HepG2 (cell line): ENCODE results near the gene PDPR. TPM values are rescaled to one million over a fixed set of nuclear protein-coding genes. Genes with fewer than 3 reads are reported as not detected.
"Not testable (repeated sequence)": the region's sequence is repeated elsewhere in the genome, so short reads cannot be mapped to it uniquely, and the experiment has no call there.

Experiments
- ATAC-seq: fragments of 200-7000 bp; cut with Tn5 transposase; 3 replicates; pipeline ENCODE4 v1.9.1; 2020; ENCODE audit warnings: mild to moderate bottlenecking, moderate library complexity
- BruUV-seq: library from RNA; stranded (reverse); fragments of 400-500 nt; replicated peaks from 2 replicates; lab custom pipeline; 2021; lab: Mats Ljungman, UMichigan
- CTCF ChIA-PET: fragments of 300-600 bp; formaldehyde crosslinking; extraction: SDS; loops from one replicate; lab custom pipeline; 2021; ENCODE audit warnings: low total read pairs, inconsistent platforms, low intra/inter-chr PET ratio; lab: Yijun Ruan, JAX
- POLR2A ChIA-PET: fragments of 350-600 bp; sonication (Branson Sonifier 250); formaldehyde crosslinking; loops from one replicate; lab custom pipeline; 2020; ENCODE audit warnings: antibody characterized with exemption, inconsistent platforms; lab: Yijun Ruan, JAX
- DNase-seq: peaks from one replicate; pipeline ENCODE4 v3.0.0-alpha.2; 2015; ENCODE audit warnings: low spot score
- FAIRE-seq: peaks from 3 replicates; lab custom pipeline; 2011; peaks lifted over from hg19 to GRCh38; lab: Jason Lieb, UNC
- H2AFZ ChIP-seq: one replicate; pipeline ENCODE4 v1.6.1; 2011; ENCODE audit warnings: low read length, inconsistent platforms
- H3K27ac ChIP-seq: fragments of 300-600 bp; 3 replicates; pipeline ENCODE4 v1.8.0; 2011; ENCODE audit warnings: mixed run types, mild to moderate bottlenecking, mixed read lengths, low read length, inconsistent platforms; ENCODE audit not compliant: insufficient read depth; ENCODE audit errors: extremely low read length
- H3K27me3 ChIP-seq, 2 experiments: fragments of 200-600 bp in 1 of 2; 2 replicates in 1 of 2; 3 replicates in 1 of 2; pipeline versions ENCODE4 v1.6.0 to v1.8.0; 2011; ENCODE audit warnings: low read length in 2 of 2, mild to moderate bottlenecking in 2 of 2, moderate library complexity in 2 of 2, inconsistent platforms in 1 of 2; ENCODE audit not compliant: insufficient read depth in 2 of 2, control insufficient read depth in 1 of 2
- H3K36me3 ChIP-seq, 2 experiments: fragments of 200-600 bp in 1 of 2; replicated peaks in 1 of 2; 2 replicates in 1 of 2; 3 replicates in 1 of 2; pipeline versions ENCODE4 v1.5.1 to v1.8.0; 2011; ENCODE audit warnings: low read length in 2 of 2, inconsistent platforms in 1 of 2; ENCODE audit not compliant: insufficient read depth in 2 of 2, control insufficient read depth in 1 of 2
- H3K4me1 ChIP-seq: 2 replicates; pipeline ENCODE4 v1.5.1; 2012; ENCODE audit warnings: low read length, inconsistent platforms; ENCODE audit not compliant: insufficient read depth
- H3K4me2 ChIP-seq: 2 replicates; pipeline ENCODE4 v1.6.0; 2011; ENCODE audit warnings: low read depth, low read length, inconsistent platforms
- H3K4me3 ChIP-seq, 3 experiments: fragments of 200-600 bp in 1 of 3; sonication (generic), shearing (Covaris generic) in 1 of 3; replicated peaks in 1 of 3; 2 replicates each; pipeline ENCODE4 v1.5.1; 2011 to 2016; ENCODE audit warnings: low read length in 3 of 3, inconsistent platforms in 2 of 3, low read depth in 2 of 3, mild to moderate bottlenecking in 2 of 3, control low read depth in 1 of 3, mixed read lengths in 1 of 3; ENCODE audit not compliant: insufficient read depth in 1 of 3
- H3K79me2 ChIP-seq: one replicate; pipeline ENCODE4 v1.6.1; 2011; ENCODE audit warnings: low read length, inconsistent platforms; ENCODE audit not compliant: insufficient read depth
- H3K9ac ChIP-seq: 2 replicates; pipeline ENCODE4 v1.6.0; 2011; ENCODE audit warnings: mild to moderate bottlenecking, low read depth, low read length, inconsistent platforms; ENCODE audit not compliant: insufficient read depth
- H3K9me3 ChIP-seq: 2 replicates; pipeline ENCODE4 v1.5.1; 2012; ENCODE audit warnings: mild to moderate bottlenecking, low read length
- H4K20me1 ChIP-seq: 2 replicates; pipeline ENCODE4 v1.6.0; 2011; ENCODE audit warnings: inconsistent platforms, mild to moderate bottlenecking, low read length, moderate library complexity; ENCODE audit not compliant: insufficient read depth
- AGO2 ChIP-seq: fragments of 200-400 bp; formaldehyde crosslinking; optimal IDR thresholded peaks from 2 replicates; pipeline ENCODE3; 2017; ENCODE audit warnings: mild to moderate bottlenecking, low read depth, low read length, moderate library complexity
- FOXC1 ChIP-seq: sonication (generic); formaldehyde crosslinking; IDR thresholded peaks from 2 replicates; pipeline ENCODE4 v1.8.0; 2022; ENCODE audit warnings: mild to moderate bottlenecking, missing genetic modification reagents, borderline replicate concordance
- FOXK1 ChIP-seq: sonication (generic); formaldehyde crosslinking; IDR thresholded peaks from 2 replicates; pipeline ENCODE4 v1.4.0; 2020; ENCODE audit warnings: low read depth, missing genetic modification reagents, borderline replicate concordance
- GATAD2A ChIP-seq: IDR thresholded peaks from 2 replicates; pipeline ENCODE4 v1.6.1; 2016
- HDAC1 ChIP-seq: sonication (generic); formaldehyde crosslinking; IDR thresholded peaks from 2 replicates; pipeline ENCODE4 v1.5.1; 2020; ENCODE audit warnings: mild to moderate bottlenecking, missing genetic modification reagents
- HNF1A ChIP-seq, 2 experiments: sonication (generic) in 1 of 2; formaldehyde crosslinking in 1 of 2; IDR thresholded peaks; 2 replicates each; pipeline versions ENCODE4 v1.4.0 to v1.6.1; 2016 to 2020; ENCODE audit warnings: borderline replicate concordance in 1 of 2, low read depth in 1 of 2, mild to moderate bottlenecking in 1 of 2, missing genetic modification reagents in 1 of 2
- KDM2A ChIP-seq: sonication (generic); formaldehyde crosslinking; IDR thresholded peaks from 2 replicates; pipeline ENCODE4 v1.4.0; 2020; ENCODE audit warnings: low read depth, missing genetic modification reagents, borderline replicate concordance
- KMT2B ChIP-seq: IDR thresholded peaks from 2 replicates; pipeline ENCODE4 v1.6.1; 2016; ENCODE audit warnings: missing genetic modification reagents, missing compliant biosample characterization
- MTF2 ChIP-seq: sonication (generic); formaldehyde crosslinking; IDR thresholded peaks from 2 replicates; pipeline ENCODE4 v1.5.0; 2020; ENCODE audit warnings: missing genetic modification reagents, borderline replicate concordance
- MXD3 ChIP-seq: IDR thresholded peaks from 2 replicates; pipeline ENCODE4 v1.6.1; 2016; ENCODE audit warnings: mild to moderate bottlenecking, missing biosample characterization, missing genetic modification reagents
- REPIN1 ChIP-seq: sonication (generic); formaldehyde crosslinking; IDR thresholded peaks from 2 replicates; pipeline ENCODE4 v1.8.0; 2022; ENCODE audit warnings: missing genetic modification reagents, low read depth, mild to moderate bottlenecking, borderline replicate concordance
- WGBS: methylation state at CpG from one replicate; pipeline ENCODE4 v1.1.6; 2017; ENCODE audit warnings: low lambda C conversion rate; 5-methylcytosine and 5-hydroxymethylcytosine counted together
- in situ Hi-C: cut with HindIII; loops from 2 replicates; pipeline ENCODE4 v1.10.0; 2017; ENCODE audit warnings: low pct_unique_long_range_greater_than_20kb; ENCODE audit not compliant: extremely low pct_ligation_motif_present
- intact Hi-C: fragments of 100-400 bp; cut with micrococcal nuclease; formaldehyde crosslinking; loops from one replicate; pipeline ENCODE4 v1.10.0; 2022; ENCODE audit not compliant: unreplicated experiment
- polyA plus RNA-seq, 8 experiments: library from polyadenylated mRNA; depleted of rRNA in 3 of 8; stranded (reverse) in 7 of 8; unstranded in 1 of 8; fragments of >200 nt; fragmentation: Illumina TruSeq in 4 of 8; extraction: Trizol in 4 of 8; gene quantifications; 2 replicates each; pipeline versions ENCODE4 v1.2.1 to v1.2.3, GENCODE V29; 2011 to 2016; ENCODE audit warnings: low read depth in 4 of 8, missing spikeins in 1 of 8, mixed read lengths in 1 of 8; ENCODE audit not compliant: insufficient read depth in 1 of 8
- total RNA-seq, 5 experiments: library from RNA; depleted of rRNA; stranded (reverse); fragments of >200 nt; fragmentation: Illumina TruSeq; extraction: Trizol; gene quantifications; 2 replicates each; pipeline ENCODE4 v1.2.3, GENCODE V29; 2016; ENCODE audit warnings: low read depth in 1 of 5

PDPR gene
- total and polyA plus RNA-seq, 2 of the 13 experiments (the other 11 are each of a cell fraction or from before 2014, with no cell fraction given): 19.5 to 29.9 TPM

- TF ChIP-seq AGO2 (peak; percentile 23), MTF2 (CRISPR knock-in tag) (0 out of 2 replicates have a peak, but pooled peaks have one; percentile 29)
Measured at GRCh38 chr16:70113982-70114826, at the start of gene PDPR (continued).

GRCh38 chr16:70064841-70065370, 49.2 kb upstream of the PDPR start:
- peak overlapping the region; percentile 93 for H3K4me2 ChIP-seq
- BruUV-seq; CTCF ChIA-PET; H4K20me1 ChIP-seq; in situ Hi-C loops; DNase-seq; H2AFZ ChIP-seq; H3K9me3 ChIP-seq; FAIRE-seq; H3K36me3 ChIP-seq; H3K27me3 ChIP-seq; TF ChIP-seq HNF1A (IDR thresholded peaks at IDR 0.05; ENCODE audit: low read depth): not testable (repeated sequence)
- intact Hi-C loops: loop anchor here (10.0 kb wide), 1 partner anchor 90 kb away; no protein-coding TSS in a partner anchor
- H3K9ac ChIP-seq: peak overlapping the region; percentile 71
- POLR2A ChIA-PET: interaction anchor here (1.1 kb wide), 1 partner anchor 224 kb away, joined by 3 read pairs; the partner anchor contains the start of gene AARS1
- peaks cover 53% of the 10 kb centered on the region for H3K4me1 ChIP-seq
- ATAC-seq: peak; percentile 7
- peak overlapping the region; percentile 69 for H3K27ac ChIP-seq
- H3K4me3 ChIP-seq: peak overlapping the region; percentile 66 to 81 (median 70)
- 0% methylated on average over 8 of the region's 22 CpGs for WGBS
- H3K79me2 ChIP-seq: peaks cover 37% of the 10 kb centered on the region
- TF ChIP-seq KDM2A (CRISPR knock-in tag) (peak; percentile 7; the same call in 1 of the 2 replicates), MXD3 (peak; percentile 1; the same call in 1 of the 2 replicates), FOXK1 (CRISPR knock-in tag) (0 out of 2 replicates have a peak, but pooled peaks have one; percentile 5), HDAC1 (0 out of 2 replicates have a peak, but pooled peaks have one; percentile 17), FOXC1 (CRISPR knock-in tag) (0 out of 2 replicates have a peak, but pooled peaks have one; percentile 5), REPIN1 (CRISPR knock-in tag) (0 out of 2 replicates have a peak, but pooled peaks have one; percentile 24), HNF1A (CRISPR knock-in tag; IDR thresholded peaks at IDR 0.05; ENCODE audit: borderline replicate concordance) (0 out of 2 replicates have a peak, but pooled peaks have one; percentile 14), GATAD2A (CRISPR knock-in tag) (peak; percentile 35; the same call in 1 of the 2 replicates), KMT2B (CRISPR knock-in tag) (0 out of 2 replicates have a peak, but pooled peaks have one; percentile 25)
